KMS-11 (cell line): Measurements from ENCODE around the gene EBP.

Experiments
- H2AFZ ChIP-seq: fragments of 200-600 bp; sonication (generic); 2 replicates; pipeline ENCODE4 v1.6.1; 2016; ENCODE audit warnings: antibody characterized with exemption, mixed run types, low read depth
- H3K27ac ChIP-seq: fragments of 200-600 bp; sonication (generic); 2 replicates; pipeline ENCODE4 v1.6.1; 2016; ENCODE audit warnings: mild to moderate bottlenecking, mixed run types
- H3K27me3 ChIP-seq: fragments of 200-600 bp; sonication (generic); 2 replicates; pipeline ENCODE4 v1.6.1; 2017; ENCODE audit warnings: mild to moderate bottlenecking, low read depth, mixed run types, moderate library complexity; ENCODE audit not compliant: insufficient read depth
- H3K36me3 ChIP-seq: fragments of 200-600 bp; sonication (generic); 2 replicates; pipeline ENCODE4 v1.6.1; 2017; ENCODE audit warnings: mild to moderate bottlenecking, mixed run types; ENCODE audit not compliant: insufficient read depth
- H3K4me1 ChIP-seq: fragments of 200-600 bp; sonication (generic); 2 replicates; pipeline ENCODE4 v1.6.1; 2016; ENCODE audit warnings: mild to moderate bottlenecking, low read depth, mixed run types; ENCODE audit not compliant: poor library complexity, severe bottlenecking
- H3K4me2 ChIP-seq: fragments of 200-600 bp; sonication (generic); 2 replicates; pipeline ENCODE4 v1.7.0; 2016; ENCODE audit warnings: mild to moderate bottlenecking, mixed run types
- H3K4me3 ChIP-seq: fragments of 200-600 bp; sonication (generic); IDR thresholded peaks from 2 replicates; pipeline ENCODE4 v1.6.1; 2017; ENCODE audit warnings: low read depth, low read length, mixed read lengths; ENCODE audit not compliant: insufficient read depth
- H3K79me2 ChIP-seq: fragments of 200-600 bp; sonication (generic); 2 replicates; pipeline ENCODE4 v1.6.1; 2016; ENCODE audit warnings: low read depth, mixed run types; ENCODE audit not compliant: insufficient read depth
- H3K9ac ChIP-seq: fragments of 200-600 bp; sonication (generic); 2 replicates; pipeline ENCODE4 v1.6.1; 2016; ENCODE audit warnings: mild to moderate bottlenecking, mixed run types
- H4K20me1 ChIP-seq: fragments of 200-600 bp; sonication (generic); 2 replicates; pipeline ENCODE4 v1.6.1; 2016; ENCODE audit warnings: mild to moderate bottlenecking, mixed run types; ENCODE audit not compliant: insufficient read depth
- CTCF ChIP-seq: fragments of 200-600 bp; sonication (generic); conservative IDR thresholded peaks from 2 replicates; pipeline ENCODE4 v1.6.1; 2017; ENCODE audit warnings: low read depth, mild to moderate bottlenecking, antibody characterized with exemption, low read length, moderate library complexity, mixed read lengths

Gene EBP

GRCh38 chrX:48489892-48490291 is 31.7 kb upstream of the EBP start:
- no peaks in the 10 kb centered on the region for H3K27me3 ChIP-seq
- H3K36me3 ChIP-seq = no peaks in the 10 kb centered on the region
- no peaks in the 10 kb centered on the region for H3K79me2 ChIP-seq
- no peak overlapping the region for H3K4me2 ChIP-seq
- TF ChIP-seq CTCF = no peak
- H4K20me1 ChIP-seq = no peaks in the 10 kb centered on the region
- no peak overlapping the region for H3K9ac ChIP-seq
- no peak overlapping the region for H2AFZ ChIP-seq
- H3K4me1 ChIP-seq = peaks cover 6% of the 10 kb centered on the region
- H3K4me3 ChIP-seq = no peak overlapping the region
- no peak overlapping the region for H3K27ac ChIP-seq

- Histone ChIP-seq H3K9ac (no peak overlapping the region), H3K36me3 (no peaks in the 10 kb centered on the region), H3K79me2 (no peaks in the 10 kb centered on the region), H3K4me3 (no peak overlapping the region), H3K27ac (no peak overlapping the region), H4K20me1 (no peaks in the 10 kb centered on the region), H3K4me2 (no peak overlapping the region), H3K4me1 (peaks cover 6% of the 10 kb centered on the region), H2AFZ (no peak overlapping the region), H3K27me3 (no peaks in the 10 kb centered on the region)
- TF ChIP-seq CTCF = no peak
These were observed 30.9 kb upstream of the EBP start for GRCh38 chrX:48490661-48491060.

GRCh38 chrX:48491809-48492208 is 29.8 kb upstream of the EBP start:
- Histone ChIP-seq H3K27ac (no peak overlapping the region), H3K4me1 (peaks cover 6% of the 10 kb centered on the region), H3K9ac (no peak overlapping the region), H2AFZ (no peak overlapping the region), H3K4me3 (no peak overlapping the region), H4K20me1 (no peaks in the 10 kb centered on the region), H3K36me3 (no peaks in the 10 kb centered on the region), H3K79me2 (no peaks in the 10 kb centered on the region), H3K27me3 (no peaks in the 10 kb centered on the region), H3K4me2 (no peak overlapping the region)
- TF ChIP-seq CTCF = no peak

GRCh38 chrX:48492293-48492910 is 29.2 kb upstream of the EBP start:
- Histone ChIP-seq H3K4me3 (no peak overlapping the region), H3K79me2 (no peaks in the 10 kb centered on the region), H3K4me2 (no peak overlapping the region), H3K9ac (no peak overlapping the region), H3K36me3 (no peaks in the 10 kb centered on the region), H3K27me3 (no peaks in the 10 kb centered on the region), H3K4me1 (peaks cover 6% of the 10 kb centered on the region), H3K27ac (no peak overlapping the region), H2AFZ (no peak overlapping the region), H4K20me1 (no peaks in the 10 kb centered on the region)
- TF ChIP-seq CTCF = no peak
